ENCODE data around the gene NOBOX.

NOBOX gene

DNA sequence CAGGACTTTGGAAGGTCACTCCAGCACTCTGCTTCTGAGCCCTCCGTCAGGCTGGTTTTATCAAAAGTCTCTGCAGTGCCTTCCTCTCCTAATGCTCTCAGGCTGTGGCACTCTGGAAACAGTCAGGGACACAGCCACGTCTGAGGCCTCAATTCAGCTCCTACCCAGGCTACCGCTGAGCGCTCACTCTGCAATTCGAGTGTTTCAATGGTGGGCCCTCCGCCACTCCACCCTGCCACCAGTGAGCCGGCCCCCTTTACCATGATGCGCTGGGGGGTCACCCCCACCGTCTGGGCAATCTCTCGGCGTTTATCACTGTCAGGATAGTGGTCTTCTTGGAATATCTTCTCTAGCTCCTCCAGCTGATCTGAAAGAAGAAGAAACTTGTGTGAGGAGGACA is 3.5 kb downstream of the NOBOX start:
- H3K4me3 ChIP-seq (ENCODE audit: low read depth, low read length) = no peak overlapping the region
- TF ChIP-seq, protein P1, sequence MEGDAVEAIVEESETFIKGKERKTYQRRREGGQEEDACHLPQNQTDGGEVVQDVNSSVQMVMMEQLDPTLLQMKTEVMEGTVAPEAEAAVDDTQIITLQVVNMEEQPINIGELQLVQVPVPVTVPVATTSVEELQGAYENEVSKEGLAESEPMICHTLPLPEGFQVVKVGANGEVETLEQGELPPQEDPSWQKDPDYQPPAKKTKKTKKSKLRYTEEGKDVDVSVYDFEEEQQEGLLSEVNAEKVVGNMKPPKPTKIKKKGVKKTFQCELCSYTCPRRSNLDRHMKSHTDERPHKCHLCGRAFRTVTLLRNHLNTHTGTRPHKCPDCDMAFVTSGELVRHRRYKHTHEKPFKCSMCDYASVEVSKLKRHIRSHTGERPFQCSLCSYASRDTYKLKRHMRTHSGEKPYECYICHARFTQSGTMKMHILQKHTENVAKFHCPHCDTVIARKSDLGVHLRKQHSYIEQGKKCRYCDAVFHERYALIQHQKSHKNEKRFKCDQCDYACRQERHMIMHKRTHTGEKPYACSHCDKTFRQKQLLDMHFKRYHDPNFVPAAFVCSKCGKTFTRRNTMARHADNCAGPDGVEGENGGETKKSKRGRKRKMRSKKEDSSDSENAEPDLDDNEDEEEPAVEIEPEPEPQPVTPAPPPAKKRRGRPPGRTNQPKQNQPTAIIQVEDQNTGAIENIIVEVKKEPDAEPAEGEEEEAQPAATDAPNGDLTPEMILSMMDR (IDR thresholded peaks at IDR 0.05; ENCODE audit: low read depth, low read length) = no peak
- in situ Hi-C loops (cut with HindIII; ENCODE audit: low sequenced_read_pairs) = no loop called here
- no peak for DNase-seq (ENCODE audit: low read depth, low spot score)

DNA sequence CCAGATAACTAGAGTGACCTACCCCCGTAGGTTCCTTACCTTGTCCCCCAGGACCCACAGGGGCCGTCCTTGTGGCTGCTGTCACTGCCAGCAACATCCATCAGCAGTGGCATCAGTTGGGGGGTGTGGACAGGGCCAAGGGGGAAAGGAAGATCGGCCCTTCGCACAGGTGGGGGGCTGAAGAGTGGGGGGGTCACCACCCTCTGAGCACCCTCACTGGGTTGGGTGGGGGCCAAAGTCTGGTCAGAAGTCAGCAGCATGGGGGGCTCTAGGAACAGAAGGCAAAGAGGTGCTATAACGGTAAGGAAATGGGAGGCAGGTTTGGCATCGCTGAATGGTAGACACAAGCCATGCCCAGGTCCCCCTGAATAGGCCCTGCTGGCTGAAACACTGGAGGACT is 4.6 kb downstream of the NOBOX start:
- in situ Hi-C loops (cut with HindIII; ENCODE audit: low sequenced_read_pairs) = no loop called here

DNA sequence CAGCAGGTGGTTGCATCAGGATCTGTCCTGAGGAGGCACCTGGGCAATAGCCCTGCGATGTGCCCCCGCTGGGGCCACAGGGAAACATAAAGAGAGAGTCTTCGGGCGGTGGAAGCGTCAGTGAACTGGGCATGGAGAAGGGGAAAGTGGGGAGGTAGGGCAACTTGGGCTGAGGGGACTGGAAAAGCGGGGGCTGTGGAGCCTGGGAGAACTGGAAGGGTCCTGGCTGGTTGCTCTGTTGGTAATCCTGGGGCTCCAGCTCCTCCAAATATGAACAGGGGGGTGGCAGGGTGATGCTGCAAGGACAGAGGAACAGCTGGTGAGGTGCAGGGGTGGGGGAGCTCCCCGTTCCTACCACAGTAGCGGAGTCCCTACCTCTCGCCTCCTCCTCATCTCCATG is 5.2 kb downstream of the NOBOX start:
- TF ChIP-seq, protein P1 (IDR thresholded peaks at IDR 0.05; ENCODE audit: low read depth, low read length) = no peak
- H3K4me3 ChIP-seq (ENCODE audit: low read depth, low read length) = no peak overlapping the region
- in situ Hi-C loops (cut with HindIII; ENCODE audit: low sequenced_read_pairs) = no loop called here
- DNase-seq (ENCODE audit: low read depth, low spot score) = no peak

More for the DNA sequence above, 4.6 kb downstream of the NOBOX start:
- TF ChIP-seq, protein P1 (IDR thresholded peaks at IDR 0.05; ENCODE audit: low read depth, low read length) = no peak
- no peak overlapping the region for H3K4me3 ChIP-seq (ENCODE audit: low read depth, low read length)
- DNase-seq (ENCODE audit: low read depth, low spot score) = no peak

DNA sequence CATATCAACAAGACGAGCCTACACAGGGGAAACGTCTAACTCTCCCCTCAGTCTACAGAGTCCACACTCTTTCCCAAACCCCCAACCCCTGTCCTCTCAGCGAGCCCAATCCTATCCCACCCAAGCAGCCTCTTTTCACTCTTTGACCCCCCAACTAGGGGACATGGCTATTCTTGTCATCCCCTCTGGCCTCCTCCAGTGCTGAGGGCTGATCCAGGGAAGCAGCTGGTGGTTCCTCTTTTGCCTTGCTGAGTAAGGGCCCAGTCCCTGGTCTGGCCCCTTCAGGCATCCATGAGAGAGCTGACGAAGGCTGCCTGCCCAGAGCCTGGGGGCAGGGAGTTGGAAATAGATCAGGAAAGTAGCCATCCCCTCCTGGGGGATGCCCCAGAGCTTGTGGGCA is 6.4 kb downstream of the NOBOX start:
- no peak for DNase-seq (ENCODE audit: low read depth, low spot score)
- H3K4me3 ChIP-seq (ENCODE audit: low read depth, low read length) = no peak overlapping the region
- TF ChIP-seq, protein P1 (IDR thresholded peaks at IDR 0.05; ENCODE audit: low read depth, low read length) = no peak
- in situ Hi-C loops (cut with HindIII; ENCODE audit: low sequenced_read_pairs) = no loop called here

DNA sequence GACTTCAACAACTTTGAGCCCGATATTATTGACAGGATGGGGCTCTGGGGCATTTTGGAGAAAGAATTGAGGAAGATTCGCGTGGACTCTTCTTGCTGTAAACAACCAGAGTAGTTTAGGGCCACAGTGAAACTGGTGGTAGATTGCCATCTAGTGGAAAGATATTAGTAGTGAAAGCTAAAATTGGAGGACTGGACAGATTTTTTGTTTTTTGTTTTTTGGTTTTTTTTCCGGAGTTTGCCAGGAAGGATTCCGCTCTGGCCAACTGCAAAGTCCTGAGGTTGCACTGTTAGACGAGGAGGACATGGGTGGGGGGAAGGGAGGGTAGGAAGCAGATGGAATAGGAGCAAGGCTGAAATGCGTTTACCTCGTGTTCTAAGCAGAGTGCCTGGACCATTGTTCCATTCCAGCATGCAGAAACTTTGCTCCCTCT is 11.7 kb downstream of the NOBOX start:
- TF ChIP-seq, protein P1 (IDR thresholded peaks at IDR 0.05; ENCODE audit: low read depth, low read length) = peak; percentile 55
- H3K4me3 ChIP-seq (ENCODE audit: low read depth, low read length) = no peak overlapping the region
- peak; percentile 63 for DNase-seq (ENCODE audit: low read depth, low spot score)
- in situ Hi-C loops (cut with HindIII; ENCODE audit: low sequenced_read_pairs) = no loop called here

DNA sequence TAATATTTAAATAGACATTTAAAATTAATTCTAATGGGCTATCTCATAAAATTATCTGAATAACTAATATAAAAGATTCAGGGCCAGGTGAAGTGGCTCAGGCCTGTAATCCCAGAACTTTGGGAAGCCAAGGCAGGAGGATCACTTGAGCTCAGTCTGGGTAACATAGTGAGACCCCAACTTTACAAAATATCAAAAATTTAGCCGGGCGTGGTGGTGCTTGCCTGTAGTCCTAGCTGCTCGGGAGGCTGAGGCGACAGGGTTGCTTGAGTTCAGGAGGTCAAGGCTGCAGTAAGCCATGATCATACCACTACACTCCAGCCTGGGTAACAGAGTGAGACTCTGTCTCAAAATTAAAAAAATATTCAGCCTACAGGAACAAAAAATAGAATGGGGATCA is 12.5 kb downstream of the NOBOX start:
- no peak overlapping the region for H3K4me3 ChIP-seq (ENCODE audit: low read depth, low read length)
- TF ChIP-seq, protein P1 (IDR thresholded peaks at IDR 0.05; ENCODE audit: low read depth, low read length) = no peak
- in situ Hi-C loops (cut with HindIII; ENCODE audit: low sequenced_read_pairs) = no loop called here
- no peak for DNase-seq (ENCODE audit: low read depth, low spot score)

DNA sequence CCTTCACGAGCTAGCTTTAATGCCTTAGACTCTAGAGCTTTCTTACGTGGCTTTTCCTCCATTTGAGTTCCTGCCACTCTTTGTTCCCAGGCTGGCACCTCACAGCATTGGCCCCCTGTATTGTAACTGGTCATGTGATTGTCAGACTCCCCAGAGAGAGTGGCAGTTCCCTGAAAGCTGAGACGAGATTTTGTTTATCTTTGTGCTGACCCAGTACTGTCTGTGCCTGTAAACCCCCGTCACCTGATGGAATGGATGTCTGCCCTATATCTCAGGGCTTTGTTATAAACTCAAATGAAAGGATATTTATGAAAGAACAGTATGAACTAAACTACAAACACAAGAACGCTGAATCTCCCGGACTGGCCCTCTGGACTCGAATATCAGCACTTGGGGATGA is 13.0 kb downstream of the NOBOX start:
- DNase-seq (ENCODE audit: low read depth, low spot score) = no peak
- in situ Hi-C loops (cut with HindIII; ENCODE audit: low sequenced_read_pairs) = no loop called here
- H3K4me3 ChIP-seq (ENCODE audit: low read depth, low read length) = no peak overlapping the region
- TF ChIP-seq, protein P1 (IDR thresholded peaks at IDR 0.05; ENCODE audit: low read depth, low read length) = no peak

Measured in astrocyte of the spinal cord (primary cell).